DOHH2 (cell line): Measurements from ENCODE around the gene MED27.

ENCODE experiments used
- H3F3A ChIP-seq: fragments of 200-600 bp; sonication (generic), shearing (Covaris generic); 2 replicates; pipeline ENCODE4 v1.6.0; 2016; ENCODE audit warnings: antibody characterized with exemption, mild to moderate bottlenecking; ENCODE audit not compliant: control insufficient read depth, insufficient read depth
- H3K27ac ChIP-seq: fragments of 200-600 bp; sonication (generic); 2 replicates; pipeline ENCODE4 v1.5.1; 2014; ENCODE audit warnings: low read depth, mild to moderate bottlenecking, low read length, moderate library complexity
- H3K27me3 ChIP-seq: fragments of 200-600 bp; sonication (generic); 2 replicates; pipeline ENCODE4 v1.6.1; 2014; ENCODE audit warnings: mild to moderate bottlenecking, low read length, mixed read lengths; ENCODE audit not compliant: control insufficient read depth
- H3K36me3 ChIP-seq: fragments of 200-600 bp; sonication (generic); 2 replicates; pipeline ENCODE4 v1.6.1; 2014; ENCODE audit warnings: mild to moderate bottlenecking, low read length, moderate library complexity, mixed read lengths; ENCODE audit not compliant: control insufficient read depth
- H3K4me1 ChIP-seq: fragments of 200-600 bp; sonication (generic); 2 replicates; pipeline ENCODE4 v1.6.1; 2014; ENCODE audit warnings: mild to moderate bottlenecking, low read length, mixed read lengths; ENCODE audit not compliant: control insufficient read depth
- H3K4me2 ChIP-seq: fragments of 200-600 bp; sonication (generic); 2 replicates; pipeline ENCODE4 v1.6.0; 2014; ENCODE audit warnings: mild to moderate bottlenecking, low read length, moderate library complexity
- H3K4me3 ChIP-seq: fragments of 200-600 bp; sonication (generic); 2 replicates; pipeline ENCODE4 v1.5.1; 2014; ENCODE audit warnings: mild to moderate bottlenecking, low read length, mixed read lengths
- H3K79me2 ChIP-seq: fragments of 200-600 bp; sonication (generic); 2 replicates; pipeline ENCODE4 v1.6.1; 2014; ENCODE audit warnings: mild to moderate bottlenecking, low read length, mixed read lengths; ENCODE audit not compliant: control insufficient read depth
- H3K9me2 ChIP-seq: fragments of 200-600 bp; sonication (generic); replicated peaks from 2 replicates; pipeline ENCODE4 v1.6.1; 2014; ENCODE audit warnings: mild to moderate bottlenecking, low read length, mixed read lengths; ENCODE audit not compliant: control insufficient read depth
- H3K9me3 ChIP-seq: fragments of 200-600 bp; sonication (generic); 2 replicates; pipeline ENCODE4 v1.6.1; 2014; ENCODE audit warnings: antibody characterized with exemption, low read length, mixed read lengths; ENCODE audit not compliant: control insufficient read depth, insufficient read depth
- H4K20me1 ChIP-seq: fragments of 200-600 bp; sonication (generic); 2 replicates; pipeline ENCODE4 v1.6.0; 2014; ENCODE audit warnings: low read depth, mild to moderate bottlenecking, antibody characterized with exemption, low read length, moderate library complexity; ENCODE audit not compliant: control insufficient read depth, insufficient read depth
- CTCF ChIP-seq: fragments of 200-600 bp; sonication (generic); IDR thresholded peaks from one replicate; pipeline ENCODE4 v1.5.1; 2014; ENCODE audit warnings: antibody characterized with exemption, mild to moderate bottlenecking, low read depth, low read length; ENCODE audit not compliant: poor library complexity, severe bottlenecking
- EZH2phosphoT487 ChIP-seq: fragments of 200-600 bp; sonication (generic); IDR thresholded peaks from 2 replicates; pipeline ENCODE4 v1.6.1; 2017; ENCODE audit warnings: borderline replicate concordance, mild to moderate bottlenecking, antibody characterized with exemption, low read length, moderate library complexity, mixed read lengths

The MED27 gene

GRCh38 chr9:131851414-131851813 lies 228.3 kb downstream of the MED27 start:
- Histone ChIP-seq H3K4me2 (no peak overlapping the region), H3K4me3 (no peak overlapping the region), H3K9me3 (no peaks in the 10 kb centered on the region), H3F3A (no peaks in the 10 kb centered on the region), H3K79me2 (no peaks in the 10 kb centered on the region), H4K20me1 (no peaks in the 10 kb centered on the region), H3K36me3 (no peaks in the 10 kb centered on the region), H3K9me2 (no peaks in the 10 kb centered on the region), H3K27me3 (no peaks in the 10 kb centered on the region), H3K27ac (no peak overlapping the region), H3K4me1 (no peaks in the 10 kb centered on the region)
- no peak for TF ChIP-seq EZH2phosphoT487
- TF ChIP-seq CTCF, result no peak

- Histone ChIP-seq H3K9me2 (no peaks in the 10 kb centered on the region), H4K20me1 (no peaks in the 10 kb centered on the region), H3K4me3 (no peak overlapping the region), H3K27ac (no peak overlapping the region), H3F3A (no peaks in the 10 kb centered on the region), H3K36me3 (no peaks in the 10 kb centered on the region), H3K4me2 (no peak overlapping the region), H3K79me2 (no peaks in the 10 kb centered on the region), H3K27me3 (no peaks in the 10 kb centered on the region), H3K4me1 (no peaks in the 10 kb centered on the region), H3K9me3 (no peaks in the 10 kb centered on the region)
- TF ChIP-seq CTCF (no peak), EZH2phosphoT487 (no peak)
Observed at GRCh38 chr9:131849391-131849790, 230.3 kb downstream of the MED27 start.

GRCh38 chr9:131848570-131849160 lies 231.0 kb downstream of the MED27 start:
- Histone ChIP-seq H4K20me1 (no peaks in the 10 kb centered on the region), H3K9me2 (no peaks in the 10 kb centered on the region), H3K9me3 (no peaks in the 10 kb centered on the region), H3K27me3 (no peaks in the 10 kb centered on the region), H3K79me2 (no peaks in the 10 kb centered on the region), H3K4me2 (no peak overlapping the region), H3K27ac (no peak overlapping the region), H3K36me3 (no peaks in the 10 kb centered on the region), H3K4me1 (no peaks in the 10 kb centered on the region), H3K4me3 (no peak overlapping the region), H3F3A (no peaks in the 10 kb centered on the region)
- TF ChIP-seq CTCF (no peak), EZH2phosphoT487 (no peak)
